ENCODE results near the gene E2F7.

E2F7 gene

GRCh38 chr12:77064896-77065360, 441 bp downstream of the E2F7 start:
- no peak for DNase-seq (ENCODE audit: low read depth)

- peak; percentile 85 for DNase-seq (ENCODE audit: low read depth)
Measured at GRCh38 chr12:77062846-77063461, 2.4 kb downstream of the E2F7 start.

DNA sequence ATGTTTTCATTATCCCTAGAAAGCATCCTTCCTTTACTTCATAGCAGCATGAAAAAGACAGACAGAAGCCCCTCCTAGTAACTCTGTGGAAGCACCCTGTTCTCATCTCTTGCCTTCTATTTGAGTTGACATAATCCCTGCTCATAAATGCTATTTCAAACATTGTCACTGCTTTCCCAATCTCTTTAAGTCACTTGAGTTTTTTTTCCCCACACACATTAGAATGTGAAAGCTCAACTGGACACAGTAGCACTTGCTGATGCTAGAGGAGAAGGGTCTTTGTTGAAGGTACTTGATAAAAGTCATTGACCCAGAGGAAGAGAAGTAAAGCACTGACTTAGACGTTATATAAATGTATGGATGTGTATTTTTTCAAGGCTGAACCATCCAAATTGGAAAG, 3.0 kb downstream of the E2F7 start:
- no peak for DNase-seq (ENCODE audit: low read depth)

DNA sequence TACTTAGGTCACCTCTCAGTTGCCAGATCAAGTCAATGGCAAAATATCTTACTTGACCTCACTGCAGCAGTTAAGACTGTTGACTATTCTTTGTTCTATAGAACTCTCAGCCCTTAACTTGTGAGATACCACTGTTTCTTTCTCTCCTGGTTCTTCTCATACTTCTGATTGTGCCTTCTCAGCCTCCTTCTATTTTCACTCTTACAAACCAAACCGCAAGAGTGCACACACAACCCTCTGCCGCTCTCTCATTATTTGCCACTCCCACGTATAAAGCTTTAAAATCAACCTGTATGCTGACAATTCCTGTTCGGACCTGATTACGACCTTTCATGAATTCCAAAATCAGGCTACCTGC, 4.5 kb downstream of the E2F7 start:
- DNase-seq (ENCODE audit: low read depth): no peak

DNA sequence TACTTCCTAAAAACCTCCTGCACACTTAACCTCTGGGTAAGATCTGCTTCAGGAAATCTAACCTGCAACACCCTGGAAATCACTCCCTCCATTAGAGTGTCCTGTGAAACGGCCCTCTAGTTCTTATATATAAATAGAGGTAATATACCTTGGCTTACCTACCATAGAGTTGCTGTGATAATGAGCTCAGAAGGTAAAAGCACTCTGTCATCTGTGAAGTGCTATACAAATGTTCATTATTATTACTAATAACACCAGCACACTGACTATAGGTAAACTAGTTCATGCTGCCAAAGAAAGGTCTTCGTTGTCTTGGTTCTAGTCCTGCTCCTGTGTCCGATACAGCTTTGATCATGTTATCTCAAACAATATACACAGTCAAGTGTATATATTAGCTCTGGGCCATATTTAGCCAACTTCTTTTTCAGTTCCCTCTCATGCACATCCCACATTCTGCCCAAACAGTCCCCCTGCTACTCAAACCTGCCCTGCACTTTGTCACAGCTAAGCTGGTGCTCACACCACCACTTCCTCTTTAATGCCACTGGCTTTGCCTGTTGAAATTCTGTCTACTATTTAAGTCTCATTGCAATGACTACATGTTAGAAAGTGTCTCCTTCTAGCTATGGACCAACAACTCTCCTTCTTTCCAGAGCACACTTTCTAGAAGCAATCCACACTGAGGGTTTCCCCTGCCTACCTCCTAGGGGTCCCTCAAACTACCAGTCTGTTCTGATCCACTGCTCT, 5.1 kb downstream of the E2F7 start:
- DNase-seq (ENCODE audit: low read depth): no peak

DNA sequence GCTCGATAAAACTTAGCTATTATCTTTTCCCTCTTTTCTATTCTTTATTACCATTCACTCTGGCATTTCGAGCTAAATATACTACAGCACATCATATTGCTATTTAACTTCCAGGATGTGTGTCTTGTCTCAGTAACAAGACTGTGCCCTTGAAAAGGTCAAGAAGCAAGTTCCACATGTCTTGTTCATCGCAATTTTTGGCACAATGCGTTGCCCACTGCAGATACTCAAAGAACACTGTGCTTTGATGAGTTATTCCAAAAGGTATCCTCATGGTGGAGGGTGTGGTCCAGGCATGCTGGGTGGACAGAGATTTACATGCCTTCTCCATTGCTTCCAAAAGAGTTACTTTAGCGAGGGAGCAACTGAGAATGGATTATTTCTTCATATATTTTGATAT, 6.6 kb downstream of the E2F7 start:
- DNase-seq (ENCODE audit: low read depth): no peak

- DNase-seq (ENCODE audit: low read depth): no peak
Measured at GRCh38 chr12:77054851-77055250, 10.5 kb downstream of the E2F7 start.

- no peak for DNase-seq (ENCODE audit: low read depth)
Measured at GRCh38 chr12:77053259-77053658, 12.1 kb downstream of the E2F7 start.

GRCh38 chr12:77049767-77050353, 15.5 kb downstream of the E2F7 start:
- peak; percentile 63 for DNase-seq (ENCODE audit: low read depth)

- DNase-seq (ENCODE audit: low read depth): no peak
Measured at GRCh38 chr12:77047341-77048109, 17.8 kb downstream of the E2F7 start.

DNA sequence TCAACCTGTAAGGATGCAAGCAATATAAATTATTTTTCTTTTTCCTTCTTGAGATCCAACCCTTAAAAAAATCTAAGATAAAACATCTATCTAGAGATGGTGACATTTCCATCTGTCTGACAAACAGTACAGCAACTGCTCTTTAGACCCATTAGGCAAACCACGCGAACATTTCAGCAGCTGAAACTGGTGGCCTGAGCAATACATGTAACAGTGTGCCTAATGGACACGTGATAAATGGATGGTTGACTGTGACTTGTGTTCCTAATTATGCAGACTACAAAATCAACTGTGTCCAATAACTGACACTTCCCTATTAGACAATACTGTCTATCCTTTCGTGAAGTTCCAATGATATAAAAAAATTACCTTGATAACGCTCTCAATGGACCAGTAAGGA, 18.9 kb downstream of the E2F7 start:
- no peak for DNase-seq (ENCODE audit: low read depth)

DNA sequence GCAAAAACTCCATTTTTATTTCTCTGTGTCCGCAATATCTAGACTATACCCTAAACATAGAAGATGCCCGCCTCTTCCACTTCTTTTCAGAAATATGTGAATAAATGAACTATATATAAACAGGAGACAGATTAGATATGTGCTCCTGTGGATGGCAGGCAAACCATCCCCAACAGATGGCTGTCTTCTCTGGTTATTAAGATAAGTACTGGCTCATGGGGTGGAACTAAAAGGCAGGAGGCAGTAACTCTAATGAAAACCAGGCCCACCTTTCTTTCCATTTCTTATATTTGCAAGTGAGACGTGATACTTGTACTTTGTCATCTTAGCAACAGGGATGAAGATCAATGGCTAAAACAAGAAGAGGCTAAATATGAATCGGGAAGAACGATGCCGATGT, 20.2 kb downstream of the E2F7 start:
- no peak for DNase-seq (ENCODE audit: low read depth)

DNA sequence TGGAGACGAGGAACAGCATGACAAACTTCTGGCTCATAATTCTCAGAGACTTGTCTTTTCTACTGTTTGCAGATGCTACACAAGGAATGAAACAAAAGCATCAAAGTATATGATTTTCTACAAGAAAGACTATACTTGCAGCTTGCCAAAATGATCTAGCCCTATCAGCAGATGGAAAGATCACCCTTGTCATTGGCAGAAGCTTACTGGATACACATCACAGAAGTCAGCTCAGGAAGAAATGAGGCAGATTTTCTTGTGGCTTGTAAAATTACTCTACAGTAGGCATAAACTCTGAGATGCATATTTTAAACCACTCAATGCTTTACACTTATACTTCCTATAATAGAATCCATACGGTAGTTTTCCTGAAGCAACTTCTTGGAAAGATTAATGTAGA, 20.6 kb downstream of the E2F7 start:
- no peak for DNase-seq (ENCODE audit: low read depth)

DNA sequence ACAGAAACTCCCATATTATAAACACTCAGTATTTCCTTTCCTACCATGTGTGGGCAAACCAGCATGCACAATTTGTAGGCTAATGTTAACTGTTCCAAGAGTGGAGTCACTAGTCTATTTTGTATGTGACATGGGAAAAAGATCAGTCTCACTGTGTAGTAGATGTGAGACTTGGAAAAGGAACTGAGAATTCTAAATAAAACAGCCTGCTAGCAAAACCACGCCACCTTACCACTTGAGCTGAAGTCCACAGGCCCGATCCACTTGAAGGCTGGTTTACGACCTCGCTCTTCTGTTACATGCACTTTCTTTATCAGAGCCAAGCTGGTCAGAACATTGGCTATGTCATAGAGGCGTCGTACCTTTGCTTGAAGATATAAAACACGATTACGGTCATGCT, 22.5 kb downstream of the E2F7 start:
- DNase-seq (ENCODE audit: low read depth): no peak

DNA sequence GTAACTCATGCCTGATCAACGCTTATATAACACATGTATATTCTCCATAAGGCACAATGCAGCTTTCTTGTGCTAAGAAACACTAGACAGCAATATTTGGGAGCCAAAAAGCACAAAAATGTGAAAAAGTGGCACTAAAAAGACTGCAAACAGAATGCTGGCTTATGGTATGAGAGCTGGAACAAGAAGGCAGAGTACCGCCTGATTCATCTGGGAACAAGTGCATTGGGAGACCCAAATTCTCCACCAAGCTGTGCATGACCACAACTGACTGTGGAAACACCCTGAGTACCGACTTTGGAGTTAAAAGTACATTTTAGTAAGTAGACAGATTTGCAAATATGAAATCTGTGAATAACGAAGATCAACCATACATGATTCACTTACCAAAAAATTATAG, 25.1 kb downstream of the E2F7 start:
- DNase-seq (ENCODE audit: low read depth): no peak

GRCh38 chr12:77035226-77035625, 30.1 kb downstream of the E2F7 start:
- no peak for DNase-seq (ENCODE audit: low read depth)

DNA sequence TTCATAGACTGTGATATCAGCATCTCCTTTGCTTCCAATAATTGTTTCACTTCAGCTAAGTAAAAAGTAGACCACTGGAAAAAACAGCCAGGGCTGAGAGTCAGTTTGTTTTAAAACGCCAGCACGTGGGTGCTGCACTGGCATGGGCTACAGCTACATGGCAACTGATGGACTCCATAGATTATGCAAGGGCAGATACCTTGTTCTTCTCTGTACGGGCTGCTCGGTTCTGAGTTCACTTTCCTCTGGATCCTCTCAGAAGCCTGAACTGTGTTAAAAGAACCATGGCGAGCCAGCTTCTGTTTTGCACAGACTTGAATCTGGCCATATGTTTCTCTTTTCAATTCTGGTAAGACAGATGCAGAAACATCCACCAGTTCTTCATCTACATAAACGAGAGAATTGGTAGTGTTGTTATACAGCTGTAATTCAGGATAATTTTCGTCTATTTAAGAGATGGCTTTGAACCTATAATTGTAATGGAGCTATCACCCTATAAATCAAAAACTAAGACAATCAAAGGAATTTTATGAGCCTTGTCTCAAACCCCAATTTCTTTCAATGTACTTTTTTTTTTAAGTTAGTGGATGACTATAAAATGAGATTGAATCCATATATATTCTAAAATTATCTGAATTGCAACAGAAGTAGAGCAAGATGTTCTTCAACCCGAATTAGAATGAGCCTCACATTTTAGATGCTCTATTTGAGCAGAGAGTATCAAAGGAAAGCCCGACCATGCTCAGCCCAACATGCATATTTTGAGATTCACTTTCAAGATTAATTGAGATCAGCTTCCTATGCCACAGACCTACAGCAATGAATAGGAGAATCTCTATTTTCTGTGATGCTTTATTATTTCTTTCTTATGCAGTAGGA, 31.5 kb downstream of the E2F7 start:
- DNase-seq (ENCODE audit: low read depth): no peak

- peak; percentile 60 for DNase-seq (ENCODE audit: low read depth)
Measured at GRCh38 chr12:77032406-77032805, 33.0 kb downstream of the E2F7 start.

GRCh38 chr12:77031745-77032144, 33.6 kb downstream of the E2F7 start:
- peak; percentile 77 for DNase-seq (ENCODE audit: low read depth)

DNA sequence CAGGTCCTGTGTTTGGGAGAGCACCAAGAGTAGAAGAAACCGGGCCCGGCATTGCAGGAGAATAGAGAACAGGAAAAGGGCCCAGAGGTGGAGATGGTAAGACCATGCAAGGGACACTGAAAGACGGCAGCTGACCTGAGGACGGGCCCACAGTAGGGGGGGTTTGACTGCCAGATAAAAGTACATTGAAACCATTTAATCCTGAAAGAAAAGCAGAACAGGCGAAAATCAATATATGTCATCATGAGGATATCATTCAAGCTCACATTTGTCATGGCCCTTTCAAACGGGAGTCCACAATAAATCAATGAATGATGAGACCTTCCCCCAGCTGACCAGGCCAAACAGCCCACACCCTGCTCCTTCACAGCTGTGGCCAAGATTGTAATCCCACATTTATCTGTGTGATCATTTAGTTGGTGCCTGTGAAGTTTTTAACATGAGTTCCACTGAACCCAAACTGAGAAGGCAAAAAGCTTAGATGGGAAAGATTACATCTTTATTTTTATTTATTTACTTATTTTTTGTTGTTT, 39.5 kb downstream of the E2F7 start:
- no peak for DNase-seq (ENCODE audit: low read depth)

- no peak for DNase-seq (ENCODE audit: low read depth)
Measured at GRCh38 chr12:77023501-77023900, 41.9 kb downstream of the E2F7 start.

- DNase-seq (ENCODE audit: low read depth): no peak
Measured at GRCh38 chr12:77019920-77020319, 45.4 kb downstream of the E2F7 start.
